GM21717 (cell line): ENCODE measurements around the gene NIP7.
"Not testable (repeated sequence)": the region's sequence is repeated elsewhere in the genome, so short reads cannot be mapped to it uniquely, and the experiment has no call there.

Experiments used
- ATAC-seq: cut with Tn5 transposase; IDR thresholded peaks from one replicate; pipeline ENCODE4 v1.9.1; 2021; ENCODE audit warnings: mild to moderate bottlenecking, moderate library complexity; ENCODE audit not compliant: unreplicated experiment

The NIP7 gene

DNA sequence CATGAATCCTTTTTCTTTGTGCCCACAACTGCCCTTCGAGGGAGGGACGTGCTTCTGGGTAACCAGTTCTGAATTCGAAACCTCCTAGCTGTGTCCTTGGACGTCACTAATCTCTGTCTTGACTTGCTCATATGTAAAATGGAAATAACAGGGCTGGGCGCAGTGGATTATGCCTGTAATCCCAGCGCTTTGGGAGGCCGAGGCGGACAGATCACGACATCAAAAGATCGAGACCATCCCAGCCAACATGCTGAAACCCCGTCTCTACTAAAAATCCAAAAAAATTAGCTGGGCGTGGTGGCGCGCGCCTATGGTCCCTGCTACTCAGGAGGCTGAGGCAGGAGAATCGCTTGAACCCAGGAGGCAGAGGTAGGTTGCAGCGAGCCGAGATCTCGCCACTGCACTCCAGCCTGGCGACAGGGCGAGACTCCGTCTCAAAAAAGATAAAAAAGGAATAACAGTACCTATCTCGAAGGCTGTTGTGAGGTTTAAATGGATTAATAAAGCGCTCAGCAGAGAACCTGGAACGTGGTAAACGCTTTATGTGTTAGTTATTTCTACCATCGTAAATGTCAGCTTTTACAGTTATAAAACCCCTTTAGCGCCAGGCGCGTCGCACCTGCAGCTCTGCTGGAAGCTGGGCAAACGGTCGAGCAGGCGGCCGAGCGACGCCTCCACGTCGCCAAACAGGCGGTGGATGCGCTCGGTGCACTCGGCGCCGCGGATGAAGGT lies 849 bp upstream of the NIP7 start:
- ATAC-seq, result no peak

GRCh38 chr16:69340095-69340644 lies 598 bp downstream of the NIP7 start:
- ATAC-seq, result peak; percentile 7

- no peak for ATAC-seq
Observed at GRCh38 chr16:69344171-69344570, 4.6 kb downstream of the NIP7 start.

GRCh38 chr16:69345923-69346322 lies 6.4 kb downstream of the NIP7 start:
- no peak for ATAC-seq

- no peak for ATAC-seq
Observed at GRCh38 chr16:69346683-69347082, 7.1 kb downstream of the NIP7 start.

DNA sequence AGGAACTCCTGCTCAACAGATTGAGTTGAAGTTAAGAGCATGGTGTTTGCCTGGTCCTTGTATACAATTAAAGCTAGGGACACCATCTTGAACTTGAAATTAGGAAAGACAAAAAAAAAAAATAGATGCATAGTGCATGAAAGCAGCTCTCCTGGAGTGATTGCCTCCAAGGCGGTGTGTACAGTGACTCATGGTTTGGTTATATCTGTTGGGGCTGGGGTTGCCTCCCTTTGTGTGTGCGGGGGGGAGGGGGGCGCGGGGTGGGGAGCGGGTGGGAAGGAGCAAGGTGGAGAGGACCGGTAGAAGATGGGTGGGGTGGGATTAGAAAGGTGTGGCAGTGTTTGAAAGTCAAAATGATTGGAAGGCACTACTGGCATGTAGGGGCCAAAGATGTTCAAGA lies 8.7 kb downstream of the NIP7 start:
- no peak for ATAC-seq

- no peak for ATAC-seq
Observed at GRCh38 chr16:69349536-69349935, 10.0 kb downstream of the NIP7 start.

DNA sequence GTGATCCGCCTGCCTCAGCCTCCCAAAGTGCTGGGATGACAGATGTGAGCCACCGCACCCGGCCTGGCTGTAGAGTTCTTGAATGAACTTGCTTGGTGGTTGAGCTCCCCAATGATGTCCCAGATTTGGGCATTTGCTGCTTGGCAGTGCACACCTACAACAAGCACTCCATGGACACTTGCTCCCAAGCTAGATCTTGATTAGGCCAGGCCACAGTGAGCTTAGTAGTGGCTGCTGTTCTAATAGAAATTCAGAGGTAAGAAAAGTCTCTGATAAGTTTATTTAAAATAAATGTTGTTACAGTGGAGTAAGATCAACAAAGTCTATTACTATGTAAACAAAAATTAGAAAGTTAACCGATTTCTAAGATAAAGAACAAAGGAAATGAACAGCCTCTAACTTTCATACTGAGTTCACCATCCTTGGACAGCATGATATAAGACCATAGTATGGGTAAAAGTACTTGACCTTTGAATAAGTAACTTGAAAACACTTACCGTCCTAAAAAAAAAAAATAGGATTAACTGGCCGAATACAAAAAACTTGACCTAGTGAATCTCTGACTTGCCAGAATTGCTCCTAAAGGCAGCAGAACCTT lies 11.1 kb downstream of the NIP7 start:
- no peak for ATAC-seq

DNA sequence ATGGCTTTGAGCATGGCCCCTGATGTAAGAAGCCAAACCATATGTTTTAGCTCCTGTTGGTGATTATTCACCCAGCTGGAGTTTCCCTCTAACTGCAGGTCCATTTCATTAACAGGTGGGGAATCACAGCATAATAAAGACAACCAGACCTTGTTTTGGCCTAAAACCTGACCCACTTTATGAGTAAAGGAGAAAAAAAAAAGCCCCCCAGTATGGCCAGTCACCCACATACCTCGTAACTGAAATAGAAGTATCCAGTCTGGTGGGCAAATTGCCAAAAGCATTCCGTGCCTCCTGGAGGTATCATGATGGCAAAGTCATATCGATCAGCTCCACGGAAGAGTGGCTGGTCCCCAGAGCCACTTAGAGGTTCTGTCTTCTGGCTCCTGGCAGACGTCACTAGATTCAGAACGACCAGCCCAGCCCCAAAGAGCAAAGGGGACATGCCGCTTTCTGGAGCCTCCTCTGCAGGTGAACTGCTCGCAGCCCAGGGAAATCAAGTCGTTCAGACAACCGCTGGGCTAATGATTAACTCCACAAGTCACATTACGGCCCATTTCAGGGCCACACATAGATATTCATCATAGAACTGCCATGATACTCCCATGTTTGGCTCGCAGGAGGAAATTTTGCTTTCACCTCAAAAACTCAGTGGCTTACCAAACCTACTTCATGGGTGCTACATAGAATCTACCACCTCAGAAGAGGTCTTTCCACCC lies 11.9 kb downstream of the NIP7 start, which contains the start of gene TMED6:
Gene TMED6, minus strand, starts transcription at position 478 of the 719 bp plus-strand sequence. Its CDS starts 33 bp downstream, at position 445.
- ATAC-seq, result no peak

DNA sequence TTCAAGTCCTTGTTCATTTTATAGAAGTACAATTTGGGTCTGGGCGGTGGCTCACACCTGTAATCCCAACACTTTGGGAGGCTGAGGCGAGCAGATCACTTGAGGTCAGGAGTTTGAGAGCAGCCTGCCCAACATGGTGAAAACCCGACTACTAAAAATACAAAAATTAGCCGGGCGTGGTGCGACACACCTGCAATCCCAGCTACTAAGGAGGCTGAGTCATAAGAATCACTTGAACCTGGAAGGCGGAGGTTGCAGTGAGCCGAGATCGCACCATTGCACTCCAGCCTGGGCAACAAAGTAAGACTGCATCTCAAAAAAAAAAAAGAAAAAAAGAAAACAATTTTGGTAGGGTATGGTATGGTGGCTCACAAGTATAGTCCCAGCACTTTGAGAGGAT lies 20.5 kb downstream of the NIP7 start:
- ATAC-seq, result not testable (repeated sequence)

DNA sequence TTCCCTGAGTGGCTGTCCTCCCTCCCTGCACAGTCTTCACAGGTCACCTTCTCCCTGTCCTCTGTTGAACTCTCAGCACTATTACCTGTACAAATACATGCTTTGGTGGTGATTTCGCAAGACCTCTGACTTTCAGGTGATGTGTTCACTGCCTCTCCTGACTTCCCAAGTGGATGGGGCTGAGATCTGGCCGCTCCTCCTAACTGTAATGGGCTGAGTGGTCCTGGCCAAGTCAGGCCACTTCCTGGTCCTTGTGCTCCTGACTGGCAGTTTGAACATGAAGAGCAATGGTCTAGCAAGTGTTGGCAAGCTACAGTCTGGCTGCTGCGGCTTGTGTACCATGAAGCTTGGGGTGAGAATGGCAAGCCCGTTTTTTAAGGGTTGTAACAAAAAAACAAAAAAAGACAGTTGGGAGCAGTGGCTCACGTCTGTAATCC lies 23.7 kb downstream of the NIP7 start:
- ATAC-seq, result no peak

GRCh38 chr16:69364088-69364487 lies 24.5 kb downstream of the NIP7 start:
- no peak for ATAC-seq

GRCh38 chr16:69365901-69366300 lies 26.3 kb downstream of the NIP7 start:
- no peak for ATAC-seq

DNA sequence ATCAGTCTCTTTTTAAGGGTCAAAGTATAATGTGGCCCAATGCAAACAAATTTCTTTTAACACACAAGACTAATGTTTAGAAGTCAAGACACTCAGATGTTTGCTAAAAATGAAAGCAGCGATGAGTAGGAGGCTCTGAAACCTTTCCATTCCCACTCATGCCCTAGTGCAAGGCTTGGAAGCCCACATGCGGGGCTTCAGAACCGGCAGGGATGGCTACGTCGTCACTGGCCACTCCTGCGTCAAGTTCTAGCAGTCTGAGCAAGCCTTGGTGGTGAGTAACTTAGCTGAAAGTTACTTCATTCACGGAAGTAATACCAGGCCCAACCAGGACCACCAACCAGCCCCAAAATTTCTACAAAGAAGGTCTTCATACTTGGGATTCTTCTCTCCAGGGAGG lies 26.9 kb downstream of the NIP7 start:
- ATAC-seq, result no peak

DNA sequence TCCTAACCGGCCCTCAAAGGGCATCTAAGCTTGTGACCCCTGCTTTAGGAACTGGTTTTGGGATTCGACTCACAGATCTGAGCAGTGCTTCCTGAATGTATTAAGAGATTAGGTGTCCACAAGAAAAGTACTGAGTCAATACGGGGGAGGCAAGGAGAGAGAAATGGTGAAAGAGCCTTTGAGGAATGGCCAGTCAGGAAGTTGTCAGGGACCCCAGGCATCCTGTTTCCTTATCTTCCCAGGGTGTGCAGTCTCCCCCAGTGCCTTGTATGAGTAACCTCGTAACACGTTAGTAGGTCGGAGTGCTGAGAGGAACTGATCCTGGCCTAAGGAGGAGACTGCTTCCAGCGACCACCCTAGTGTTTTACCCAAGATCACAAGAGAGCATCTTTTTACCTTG lies 28.4 kb downstream of the NIP7 start:
- ATAC-seq, result no peak

DNA sequence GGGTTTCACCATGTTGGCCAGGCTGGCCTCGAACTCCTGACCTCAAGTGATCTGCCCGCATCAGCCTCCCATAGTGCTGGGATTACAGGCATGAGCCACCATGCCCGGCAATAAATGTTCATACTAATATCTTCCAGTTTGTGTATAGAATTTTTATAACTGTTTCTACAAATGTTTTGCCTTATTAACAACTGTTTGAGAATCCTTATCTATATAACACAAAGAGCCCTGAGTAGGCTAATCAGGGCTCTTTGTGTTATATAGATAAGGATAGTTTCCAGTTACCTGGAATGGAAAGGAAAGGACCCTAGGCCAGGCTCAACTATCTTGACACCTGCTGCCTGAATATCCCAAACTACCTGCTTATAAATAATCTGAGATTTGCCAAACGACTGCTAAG lies 29.3 kb downstream of the NIP7 start:
- no peak for ATAC-seq

- no peak for ATAC-seq
Observed at GRCh38 chr16:69371564-69371963, 32.0 kb downstream of the NIP7 start.

DNA sequence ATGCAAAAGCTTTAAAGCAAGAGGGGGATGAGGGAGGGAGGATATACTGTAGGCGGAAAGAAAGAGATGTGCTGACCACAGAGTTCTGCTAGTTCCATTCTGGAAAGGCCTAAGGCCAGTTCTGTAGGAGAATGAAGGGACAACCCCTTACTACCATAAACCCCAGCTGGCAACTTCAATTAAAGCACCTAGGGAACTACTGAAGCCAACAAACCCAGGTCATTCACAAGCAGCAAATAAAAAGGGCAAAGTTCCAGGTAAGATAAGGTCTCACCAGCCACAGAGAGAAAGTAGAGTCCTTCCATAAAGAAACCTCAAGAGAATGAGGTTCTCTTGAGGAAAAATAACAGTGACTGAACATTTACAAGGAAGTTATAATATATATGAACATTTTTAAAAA lies 33.4 kb downstream of the NIP7 start:
- no peak for ATAC-seq

- no peak for ATAC-seq
Observed at GRCh38 chr16:69376393-69377059, 37.0 kb downstream of the NIP7 start.

DNA sequence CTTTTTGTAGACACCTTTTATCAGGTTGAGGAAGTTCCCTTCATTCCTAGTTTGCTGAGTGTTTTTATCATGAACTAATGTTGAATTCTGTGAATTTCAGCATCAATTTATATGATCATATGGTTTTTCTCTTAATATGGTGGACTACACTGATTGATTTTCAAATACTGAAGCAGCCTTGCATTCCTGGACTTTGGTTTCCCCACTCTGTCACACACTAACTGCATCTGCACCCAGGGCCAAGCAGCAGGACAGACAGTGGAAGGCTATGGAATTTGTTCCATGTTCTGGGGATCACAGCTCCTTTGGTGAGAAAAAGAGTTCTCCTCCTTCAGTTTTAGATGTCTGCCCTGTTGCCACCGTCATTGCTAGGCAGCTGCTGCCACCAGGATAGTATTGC lies 38.5 kb downstream of the NIP7 start:
- no peak for ATAC-seq

GRCh38 chr16:69378760-69379159 lies 39.2 kb downstream of the NIP7 start:
- ATAC-seq, result no peak
